Spleen (tissue), 7 donors: Measurements from ENCODE around the gene BMPER.

Experiments
- POLR2A ChIP-seq, 3 donors: fragments of 450-650 bp; IDR thresholded peaks; one replicate each; pipeline ENCODE4 v1.5.1; 2017; ENCODE audit warnings: antibody characterized with exemption in 3 of 3, mild to moderate bottlenecking in 1 of 3
- TF ChIP-seq, protein P1 (sequence below), 11 experiments: fragments of 200-600 bp in 7 of 11; fragments of 450-650 bp in 4 of 11; sonication (generic) in 4 of 11; IDR thresholded peaks in 8 of 11; conservative IDR thresholded peaks in 3 of 11; 1 replicate in 7 of 11; 2 replicates in 4 of 11; pipeline versions ENCODE4 v1.4.0 to v1.8.0; 2016 to 2021; ENCODE audit warnings: antibody characterized with exemption in 11 of 11, inconsistent platforms in 4 of 11, mild to moderate bottlenecking in 1 of 11
- donor health status: DM: no; HTN: no; CAD: no; lungs with moderate emphysema.
- donor health status: DM: no; HTN: no; CAD: no.
- donor health status: DM: no; HTN: no; CAD: no.

GRCh38 chr7:34131371-34131770 is 226.0 kb downstream of the BMPER start:
- TF ChIP-seq, protein P1, sequence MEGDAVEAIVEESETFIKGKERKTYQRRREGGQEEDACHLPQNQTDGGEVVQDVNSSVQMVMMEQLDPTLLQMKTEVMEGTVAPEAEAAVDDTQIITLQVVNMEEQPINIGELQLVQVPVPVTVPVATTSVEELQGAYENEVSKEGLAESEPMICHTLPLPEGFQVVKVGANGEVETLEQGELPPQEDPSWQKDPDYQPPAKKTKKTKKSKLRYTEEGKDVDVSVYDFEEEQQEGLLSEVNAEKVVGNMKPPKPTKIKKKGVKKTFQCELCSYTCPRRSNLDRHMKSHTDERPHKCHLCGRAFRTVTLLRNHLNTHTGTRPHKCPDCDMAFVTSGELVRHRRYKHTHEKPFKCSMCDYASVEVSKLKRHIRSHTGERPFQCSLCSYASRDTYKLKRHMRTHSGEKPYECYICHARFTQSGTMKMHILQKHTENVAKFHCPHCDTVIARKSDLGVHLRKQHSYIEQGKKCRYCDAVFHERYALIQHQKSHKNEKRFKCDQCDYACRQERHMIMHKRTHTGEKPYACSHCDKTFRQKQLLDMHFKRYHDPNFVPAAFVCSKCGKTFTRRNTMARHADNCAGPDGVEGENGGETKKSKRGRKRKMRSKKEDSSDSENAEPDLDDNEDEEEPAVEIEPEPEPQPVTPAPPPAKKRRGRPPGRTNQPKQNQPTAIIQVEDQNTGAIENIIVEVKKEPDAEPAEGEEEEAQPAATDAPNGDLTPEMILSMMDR (IDR thresholded peaks at IDR 0.05 in 8 of 11, conservative IDR thresholded peaks at IDR 0.05 in 3 of 11): no peak
- TF ChIP-seq POLR2A (IDR thresholded peaks at IDR 0.05): no peak
